Embryonic facial prominence (tissue), 1 donor: Measurements from ENCODE around the gene NCKAP5.
"Not testable (repeated sequence)": the region's sequence is repeated elsewhere in the genome, so short reads cannot be mapped to it uniquely, and the experiment has no call there.

Source experiments
- DNase-seq: peaks from one replicate; pipeline ENCODE4 v3.0.0-alpha.2; 2016; ENCODE audit errors: extremely low spot score

NCKAP5 gene

GRCh38 chr2:132811148-132811915 is 756.9 kb downstream of the NCKAP5 start:
- DNase-seq = no peak

GRCh38 chr2:132809962-132810361 is 758.3 kb downstream of the NCKAP5 start:
- DNase-seq = not testable (repeated sequence)

- no peak for DNase-seq
Observed at GRCh38 chr2:132804051-132804450, 764.2 kb downstream of the NCKAP5 start.

- DNase-seq = no peak
Observed at GRCh38 chr2:132798341-132798740, 769.9 kb downstream of the NCKAP5 start.

GRCh38 chr2:132797556-132797955 is 770.7 kb downstream of the NCKAP5 start:
- no peak for DNase-seq

- no peak for DNase-seq
Observed at GRCh38 chr2:132797071-132797470, 771.2 kb downstream of the NCKAP5 start.

GRCh38 chr2:132795220-132795619 is 773.0 kb downstream of the NCKAP5 start:
- no peak for DNase-seq

GRCh38 chr2:132793532-132793931 is 774.7 kb downstream of the NCKAP5 start:
- DNase-seq = no peak

GRCh38 chr2:132790207-132790785 is 778.0 kb downstream of the NCKAP5 start:
- no peak for DNase-seq

GRCh38 chr2:132789066-132789465 is 779.2 kb downstream of the NCKAP5 start:
- no peak for DNase-seq

- no peak for DNase-seq
Observed at GRCh38 chr2:132788310-132788838, 779.9 kb downstream of the NCKAP5 start.

- DNase-seq = no peak
Observed at GRCh38 chr2:132783883-132784282, 784.4 kb downstream of the NCKAP5 start.

- DNase-seq = no peak
Observed at GRCh38 chr2:132782176-132782783, 786.0 kb downstream of the NCKAP5 start.

- DNase-seq = no peak
Observed at GRCh38 chr2:132780651-132781050, 787.6 kb downstream of the NCKAP5 start.

- DNase-seq = no peak
Observed at GRCh38 chr2:132779206-132779721, 789.0 kb downstream of the NCKAP5 start.

GRCh38 chr2:132776287-132776686 is 792.0 kb downstream of the NCKAP5 start:
- no peak for DNase-seq

GRCh38 chr2:132774189-132774588 is 794.1 kb downstream of the NCKAP5 start:
- no peak for DNase-seq

- DNase-seq = no peak
Observed at GRCh38 chr2:132773331-132773730, 794.9 kb downstream of the NCKAP5 start.

GRCh38 chr2:132772340-132772739 is 795.9 kb downstream of the NCKAP5 start:
- no peak for DNase-seq

GRCh38 chr2:132766573-132766972 is 801.7 kb downstream of the NCKAP5 start:
- DNase-seq = no peak

- DNase-seq = no peak
Observed at GRCh38 chr2:132761437-132761836, 806.8 kb downstream of the NCKAP5 start.

GRCh38 chr2:132760971-132761370 is 807.3 kb downstream of the NCKAP5 start:
- no peak for DNase-seq

GRCh38 chr2:132760405-132760804 is 807.9 kb downstream of the NCKAP5 start:
- no peak for DNase-seq
